Embryonic facial prominence (tissue), 1 donor: ENCODE measurements around the gene SYNGR1.

Experiments
- DNase-seq: peaks from one replicate; pipeline ENCODE4 v3.0.0-alpha.2; 2016; ENCODE audit errors: extremely low spot score

Gene SYNGR1

GRCh38 chr22:39429186-39429585 lies 79.4 kb downstream of the SYNGR1 start:
- no peak for DNase-seq

- no peak for DNase-seq
These were observed 80.3 kb downstream of the SYNGR1 start for GRCh38 chr22:39429916-39430575.

- DNase-seq: no peak
These were observed 80.9 kb downstream of the SYNGR1 start for GRCh38 chr22:39430576-39431150.

GRCh38 chr22:39431216-39431801 lies 81.5 kb downstream of the SYNGR1 start:
- DNase-seq: no peak

- no peak for DNase-seq
These were observed 82.0 kb downstream of the SYNGR1 start for GRCh38 chr22:39431821-39432251.

GRCh38 chr22:39432361-39432811 lies 82.6 kb downstream of the SYNGR1 start:
- DNase-seq: no peak

- no peak for DNase-seq
These were observed 83.9 kb downstream of the SYNGR1 start for GRCh38 chr22:39433476-39434242.

- DNase-seq: no peak
These were observed 84.5 kb downstream of the SYNGR1 start for GRCh38 chr22:39434243-39434653.

GRCh38 chr22:39434721-39435120 lies 84.9 kb downstream of the SYNGR1 start:
- no peak for DNase-seq
